ENCODE measurements around the gene PRSS8.

GRCh38 chr16:31149332-31149731 lies 13.8 kb upstream of the PRSS8 start:
- TF ChIP-seq CTCF (conservative IDR thresholded peaks at IDR 0.05) (no peak), ZFX (IDR thresholded peaks at IDR 0.05) (no peak)

Measured in C4-2B (cell line).